HG03095 (cell line): ENCODE results near the gene TRIM13.
"Not testable (repeated sequence)": the region's sequence is repeated elsewhere in the genome, so short reads cannot be mapped to it uniquely, and the experiment has no call there.

Experiments
- ATAC-seq: cut with Tn5 transposase; IDR thresholded peaks from one replicate; pipeline ENCODE4 v1.9.1; 2021; ENCODE audit warnings: moderate library complexity; ENCODE audit not compliant: unreplicated experiment

The TRIM13 gene

GRCh38 chr13:50055454-50055853 is 58.6 kb downstream of the TRIM13 start:
- no peak for ATAC-seq

- no peak for ATAC-seq
Measured at GRCh38 chr13:50060718-50061117, 63.9 kb downstream of the TRIM13 start.

GRCh38 chr13:50062336-50062735 is 65.5 kb downstream of the TRIM13 start:
- ATAC-seq: not testable (repeated sequence)

DNA sequence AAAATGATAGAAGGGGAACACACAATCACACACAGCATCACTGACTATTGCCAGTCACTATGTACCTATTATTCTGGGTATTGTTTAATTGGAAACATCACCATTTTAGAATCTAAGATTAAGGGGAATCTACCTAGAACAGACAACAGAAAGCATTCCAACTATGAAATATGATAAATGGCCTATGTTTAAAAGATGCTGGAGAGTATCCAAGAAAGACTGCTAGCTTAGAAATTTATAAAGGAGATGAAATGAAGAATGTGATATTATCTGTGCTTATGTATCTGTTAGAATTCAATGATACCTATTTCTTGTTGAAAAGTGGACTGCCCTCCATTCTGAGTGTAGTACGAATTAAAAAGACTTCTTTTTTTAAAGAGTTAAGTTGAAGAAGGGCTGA is 68.9 kb downstream of the TRIM13 start:
- no peak for ATAC-seq
